GM19035 (cell line): ENCODE measurements around the gene FAM184A.
A peak's percentile ranks its signal among the peaks of the same experiment; 100 is the strongest.

Source experiments
- ATAC-seq: cut with Tn5 transposase; IDR thresholded peaks from one replicate; pipeline ENCODE4 v1.9.1; 2021; ENCODE audit not compliant: unreplicated experiment

Gene FAM184A

DNA sequence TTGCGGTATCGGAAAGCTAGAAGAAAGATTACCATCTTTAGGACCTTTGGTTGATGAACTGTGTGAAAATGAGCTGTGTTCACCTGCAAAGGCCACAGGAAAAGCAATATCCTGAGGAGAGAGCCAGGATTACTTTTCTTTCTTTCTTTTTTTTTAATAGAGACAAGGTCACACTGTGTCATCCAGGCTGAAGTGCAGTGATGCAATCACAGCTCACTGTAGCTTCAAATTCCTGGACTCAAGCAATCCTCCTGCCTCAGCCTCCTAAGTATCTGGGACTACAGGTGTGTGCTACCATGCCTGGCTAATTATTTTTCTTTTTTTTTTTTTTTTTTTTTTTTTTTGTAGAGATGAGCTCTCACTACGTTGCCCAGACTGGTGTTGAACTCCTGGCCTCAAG is 17.2 kb downstream of the FAM184A start:
- no peak for ATAC-seq

DNA sequence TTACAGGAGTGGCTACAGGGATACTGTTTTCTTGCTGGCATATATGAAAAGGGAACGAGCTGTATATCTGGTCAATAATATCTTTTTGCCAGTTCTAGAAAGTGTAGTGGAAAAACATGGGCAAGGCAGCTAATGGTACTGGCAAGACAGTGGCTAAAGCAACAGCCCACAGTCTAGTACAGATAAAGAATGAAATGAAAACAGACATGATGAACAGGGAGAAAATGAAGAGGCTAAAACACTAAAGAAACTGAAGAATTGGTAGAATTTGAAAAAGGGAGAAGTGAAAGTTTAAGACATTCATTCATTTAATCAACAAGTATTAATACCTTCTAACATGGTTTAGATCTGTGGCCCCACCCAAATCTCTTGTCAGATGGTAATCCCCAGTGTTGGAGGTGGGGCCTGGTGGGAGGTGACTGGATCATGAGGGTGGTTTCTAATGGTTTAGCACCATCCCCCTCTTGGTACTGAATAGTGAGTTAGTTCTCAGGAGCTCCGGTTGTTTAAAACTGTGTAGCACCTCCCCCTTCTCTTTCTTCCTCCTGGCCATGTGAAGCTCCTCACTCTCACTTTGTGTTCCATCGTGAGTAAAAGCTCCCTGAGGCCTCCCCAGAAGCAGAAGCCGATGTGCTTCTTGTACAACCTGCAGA is 18.1 kb downstream of the FAM184A start:
- ATAC-seq: no peak

DNA sequence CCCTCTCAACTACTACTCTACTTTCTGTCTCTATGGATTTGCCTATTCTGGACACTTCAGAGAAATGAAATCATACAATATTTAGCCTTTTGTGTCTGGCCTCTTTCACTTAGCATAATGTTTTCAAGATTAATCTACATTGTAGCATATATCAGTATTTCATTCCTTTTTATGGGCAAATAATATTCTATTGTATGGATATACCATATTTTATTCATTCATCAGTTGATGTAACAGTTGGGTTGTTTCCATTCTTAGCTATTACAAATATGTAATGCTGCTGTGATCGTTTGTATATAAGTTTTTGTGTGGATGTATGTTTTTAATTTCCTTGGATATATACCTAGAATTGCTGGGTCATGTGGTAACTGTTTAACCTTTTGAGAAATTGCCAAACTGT is 23.4 kb downstream of the FAM184A start:
- ATAC-seq: no peak

DNA sequence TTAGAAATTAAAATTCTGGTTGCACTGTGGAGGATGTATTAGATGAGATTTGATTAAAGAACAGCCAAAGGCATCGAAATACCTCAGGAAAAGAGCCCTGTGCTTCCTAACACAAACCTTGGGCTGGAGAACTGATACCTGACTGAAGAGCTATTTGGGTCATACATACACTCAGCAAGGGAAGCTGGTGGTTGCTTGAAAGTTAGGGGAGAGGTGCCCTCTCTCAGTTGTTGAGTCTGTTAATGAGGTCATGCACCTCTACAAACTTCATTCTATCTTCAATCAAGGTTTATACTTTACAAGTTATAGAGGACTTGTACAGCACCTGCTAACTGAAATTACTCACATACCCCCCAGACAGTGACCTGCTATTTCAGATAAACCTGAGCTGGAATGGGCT is 25.5 kb downstream of the FAM184A start:
- no peak for ATAC-seq

DNA sequence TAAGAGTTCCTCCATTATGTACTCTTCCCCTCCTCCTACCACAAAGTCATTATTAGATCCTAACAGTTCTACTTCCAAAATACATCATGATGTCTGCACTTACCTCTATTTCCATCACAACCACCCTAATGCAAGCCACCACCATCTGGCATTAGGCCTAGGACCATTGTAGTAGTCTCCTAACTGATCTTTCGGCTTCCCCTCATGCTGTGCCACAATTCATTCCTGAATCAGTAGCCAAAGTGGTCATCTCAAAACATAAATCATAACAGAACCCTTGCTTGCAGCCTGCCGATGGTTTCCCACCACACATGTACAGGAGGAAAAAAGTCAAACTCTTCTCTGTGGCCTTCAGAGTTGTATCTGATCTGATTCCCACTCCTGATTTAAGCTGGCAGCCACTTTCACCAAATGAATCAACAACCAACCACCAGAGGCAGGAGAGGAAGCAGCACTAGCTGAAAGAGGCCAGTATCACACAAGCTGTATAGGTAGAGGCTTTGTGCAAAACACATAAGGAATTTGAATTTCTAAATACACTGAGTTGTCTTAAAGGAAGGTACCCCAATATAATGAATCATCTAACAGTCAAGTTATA is 26.1 kb downstream of the FAM184A start:
- ATAC-seq: peak; percentile 79

DNA sequence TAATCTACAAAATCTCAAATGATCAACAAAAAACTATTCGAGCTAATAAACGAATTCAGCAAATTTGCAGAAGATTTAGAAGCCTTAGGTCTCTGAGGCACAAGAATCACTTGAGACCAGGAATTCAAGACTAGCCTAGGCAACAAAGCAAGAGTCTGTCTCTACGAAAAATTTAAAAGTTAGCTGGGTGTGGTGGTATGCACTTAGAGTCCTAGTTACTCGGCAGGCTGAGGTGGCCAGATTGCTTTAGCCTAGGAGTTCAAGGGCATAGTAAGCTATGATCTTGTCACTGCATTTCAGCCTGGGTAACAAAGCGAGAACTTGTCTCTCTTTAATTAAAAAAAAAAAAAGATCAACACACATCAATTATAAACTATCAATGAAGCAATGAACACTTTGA is 34.2 kb downstream of the FAM184A start:
- no peak for ATAC-seq

DNA sequence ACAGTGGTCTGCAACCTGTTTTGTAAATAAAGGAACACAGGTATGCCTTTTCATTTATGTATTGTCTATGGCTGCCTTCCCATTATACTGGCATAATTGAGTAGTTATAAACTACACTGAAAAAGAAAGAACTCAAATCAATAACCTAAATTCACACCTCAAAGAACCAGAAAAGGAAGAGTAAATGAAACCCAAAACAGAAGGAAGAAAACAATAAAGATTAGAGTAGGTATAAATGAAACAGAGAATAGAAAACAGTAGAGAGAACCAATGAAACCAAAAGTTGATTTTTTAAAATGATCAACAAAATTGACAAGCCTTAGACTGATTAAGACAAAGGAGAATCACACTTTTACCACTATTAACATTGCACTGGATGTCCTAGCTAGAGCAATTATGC is 34.7 kb downstream of the FAM184A start:
- ATAC-seq: peak; percentile 78

DNA sequence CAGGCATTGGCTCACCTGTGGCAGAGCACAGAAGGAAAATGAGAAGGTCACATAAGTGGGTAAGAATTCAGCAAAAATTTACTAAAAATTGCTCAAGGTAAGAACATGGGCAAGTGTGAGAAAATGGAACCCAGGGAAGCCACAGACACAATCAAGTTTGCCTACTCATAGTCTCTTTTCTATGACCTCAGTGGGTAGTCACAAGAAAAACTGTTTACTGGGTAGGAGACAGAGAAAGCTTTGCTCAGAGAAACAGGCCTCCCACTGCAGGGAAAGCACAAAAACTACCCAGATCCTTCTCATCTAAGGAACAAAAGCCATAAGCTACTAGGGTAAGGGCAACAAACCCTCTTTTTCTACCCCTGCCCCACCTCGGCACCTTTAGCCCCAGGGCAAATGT is 35.2 kb downstream of the FAM184A start:
- no peak for ATAC-seq

DNA sequence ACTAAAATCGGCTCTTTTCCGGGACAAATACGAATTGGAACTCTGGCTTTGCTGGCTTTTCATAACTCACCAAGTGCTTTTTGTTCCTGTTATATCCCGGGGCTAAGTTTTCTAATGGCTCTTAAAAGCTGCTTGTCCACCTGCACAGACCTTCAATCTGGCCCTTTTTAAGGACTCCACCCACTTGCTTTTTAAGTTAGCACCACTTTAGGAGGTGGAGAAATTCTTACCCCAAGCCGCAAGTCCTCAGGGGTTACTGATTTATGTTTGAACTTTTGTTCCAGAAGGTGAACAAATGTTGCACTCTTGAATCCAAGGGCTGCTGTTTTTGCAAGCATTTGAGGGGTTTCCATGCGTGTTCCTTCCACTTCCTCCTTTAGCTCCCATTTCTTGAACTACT is 37.8 kb downstream of the FAM184A start:
- ATAC-seq: no peak

DNA sequence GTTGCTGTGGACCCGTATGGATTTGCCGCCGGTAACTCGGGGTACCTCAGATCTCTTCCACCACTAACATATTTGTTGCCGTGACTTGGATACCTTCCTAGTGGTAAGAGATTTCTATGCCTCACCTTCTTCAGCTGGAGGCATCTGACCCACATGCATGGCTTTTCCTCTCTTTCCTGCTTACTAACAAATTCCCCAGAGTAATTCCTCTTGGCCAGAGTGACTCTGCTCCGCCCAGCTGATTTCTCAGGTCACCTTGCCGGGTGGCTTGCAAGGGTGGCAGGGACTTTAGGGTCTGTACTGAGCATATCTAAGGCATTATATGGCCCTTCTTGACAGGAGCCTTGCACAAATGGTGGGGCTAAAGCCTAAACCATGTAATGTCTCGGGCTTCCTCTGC is 38.2 kb downstream of the FAM184A start:
- no peak for ATAC-seq

DNA sequence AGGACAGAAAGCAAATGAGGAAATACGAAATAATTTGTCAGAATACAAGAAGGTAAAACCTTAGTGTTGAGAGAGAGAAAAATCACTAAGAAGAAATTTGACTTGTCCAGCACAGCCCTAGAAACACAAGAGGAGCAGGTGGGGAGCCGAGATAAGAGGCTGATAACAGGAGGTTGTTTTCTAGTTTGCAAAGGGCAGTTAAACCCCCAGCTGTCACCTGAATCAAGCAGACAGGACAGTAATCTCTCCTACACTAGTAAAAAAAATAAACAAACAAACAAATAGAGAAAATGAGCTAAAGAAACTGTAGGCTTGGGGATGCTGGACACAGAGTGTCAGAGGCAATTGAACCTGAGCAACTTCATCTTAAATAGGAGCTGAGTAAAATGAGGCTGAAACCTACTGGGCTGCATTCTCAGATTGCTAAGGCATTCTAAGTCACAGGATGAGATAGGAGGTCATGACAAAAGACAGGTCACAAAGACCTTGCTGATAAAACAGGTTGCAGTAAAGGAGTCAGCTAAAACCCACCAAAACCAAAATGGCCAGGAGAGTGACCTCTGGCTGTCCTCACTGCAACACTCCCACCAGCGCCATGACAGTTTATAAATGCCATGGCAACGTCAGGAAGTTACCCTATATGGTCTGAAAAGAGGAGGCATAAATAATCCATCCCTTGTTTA is 40.4 kb downstream of the FAM184A start:
- ATAC-seq: no peak

DNA sequence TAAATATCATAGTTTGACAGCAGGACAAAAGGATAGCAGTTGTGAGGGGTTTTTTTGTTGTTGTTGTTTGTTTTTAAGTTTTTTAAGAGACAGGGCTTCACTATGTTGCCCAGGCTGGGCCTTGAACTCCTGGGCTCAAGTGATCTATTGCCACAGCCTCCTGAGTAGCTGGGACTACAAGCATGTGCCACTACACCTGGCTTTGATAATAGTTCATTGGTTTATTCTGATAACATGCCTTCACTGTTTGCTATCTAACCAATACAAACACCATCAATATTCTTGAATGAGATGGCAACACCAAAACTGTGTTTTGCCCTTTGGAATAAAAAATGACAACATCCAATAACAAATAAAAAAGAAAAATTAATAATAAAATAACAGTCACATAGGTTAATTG is 41.2 kb downstream of the FAM184A start:
- no peak for ATAC-seq

DNA sequence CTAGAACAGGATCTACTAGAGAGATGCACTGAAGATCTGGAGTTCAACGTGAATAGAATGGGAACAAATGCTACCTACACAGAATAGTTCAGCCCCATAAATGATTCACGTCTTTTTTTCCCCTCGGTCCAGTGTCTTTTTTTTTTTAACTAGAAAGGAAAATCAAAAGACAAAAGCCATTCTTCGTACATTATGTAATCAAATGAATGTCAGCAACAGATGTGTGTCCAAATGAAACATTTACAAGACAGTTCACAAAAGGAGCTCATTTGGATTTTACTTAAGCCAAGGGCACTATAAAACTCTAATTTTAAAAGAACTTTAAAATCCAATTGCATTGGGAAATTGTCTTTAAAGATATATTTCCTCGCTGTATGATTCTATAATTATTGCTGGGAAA is 42.4 kb downstream of the FAM184A start:
- ATAC-seq: no peak

DNA sequence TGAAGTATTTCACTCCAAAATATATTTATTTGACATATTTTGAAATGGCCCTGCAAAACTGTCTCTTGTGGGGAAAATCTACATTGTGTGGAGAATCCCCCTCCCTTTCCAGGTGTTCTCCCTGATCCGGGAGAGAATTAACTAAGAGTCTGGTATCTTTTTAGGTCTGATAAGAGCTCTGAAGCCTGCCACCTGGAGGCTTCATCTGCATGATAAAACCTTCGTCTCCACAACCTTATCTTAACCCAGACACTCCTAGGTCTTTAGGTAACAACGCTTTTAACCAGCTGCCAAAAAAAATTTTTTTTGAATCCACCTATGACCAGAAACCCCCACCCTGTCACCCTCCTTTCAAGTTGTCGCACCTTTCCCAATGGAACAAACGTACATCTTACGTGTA is 43.0 kb downstream of the FAM184A start:
- no peak for ATAC-seq

DNA sequence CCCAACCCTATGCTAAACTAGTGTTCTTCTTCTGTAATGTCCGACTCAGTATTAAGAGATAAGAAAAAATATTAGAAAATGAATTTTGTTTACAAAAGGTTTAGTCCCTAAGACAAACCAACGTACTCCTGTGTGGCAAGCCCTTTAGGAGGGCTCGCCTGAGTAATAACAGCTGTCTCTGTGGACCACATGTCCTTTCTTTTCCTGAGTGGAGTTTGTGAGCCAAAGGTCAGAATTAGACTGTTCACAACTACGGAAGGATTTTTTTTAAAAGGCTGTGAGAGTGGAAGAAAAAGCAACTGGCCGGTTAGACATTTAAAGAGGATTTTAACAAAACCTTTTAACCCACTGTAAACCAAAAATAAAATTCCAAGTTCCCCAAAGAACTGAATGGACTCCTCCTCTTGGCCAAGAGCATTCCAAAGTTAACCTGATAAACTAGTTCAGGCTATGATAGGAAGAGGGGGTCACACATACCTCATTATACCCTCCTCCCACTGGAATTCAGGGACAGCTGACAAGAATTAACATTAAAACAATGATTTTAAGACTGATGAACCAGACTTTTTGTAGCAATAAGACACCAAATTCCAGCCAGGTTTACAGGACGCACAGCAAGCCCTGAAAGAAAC is 43.5 kb downstream of the FAM184A start:
- no peak for ATAC-seq

DNA sequence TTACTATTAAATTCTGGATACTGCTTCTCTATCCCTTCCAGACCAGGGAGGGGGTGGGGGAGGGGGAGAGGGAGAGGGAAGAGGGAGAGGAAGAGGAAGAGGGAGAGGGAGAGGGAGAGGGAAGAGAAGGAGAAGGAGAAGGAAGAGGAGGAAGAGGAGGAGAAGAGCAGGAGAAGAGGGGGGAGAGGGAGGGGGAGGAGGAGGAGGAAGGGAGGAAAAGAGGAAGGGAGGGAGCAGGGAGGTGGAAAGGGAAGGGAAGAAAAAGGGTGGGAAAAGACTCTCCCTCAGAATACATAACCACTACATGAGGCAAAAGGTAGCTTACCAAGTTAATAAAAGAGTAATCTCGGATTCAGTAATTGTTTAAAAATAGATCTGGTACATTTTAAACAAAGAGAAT is 46.0 kb downstream of the FAM184A start:
- no peak for ATAC-seq

DNA sequence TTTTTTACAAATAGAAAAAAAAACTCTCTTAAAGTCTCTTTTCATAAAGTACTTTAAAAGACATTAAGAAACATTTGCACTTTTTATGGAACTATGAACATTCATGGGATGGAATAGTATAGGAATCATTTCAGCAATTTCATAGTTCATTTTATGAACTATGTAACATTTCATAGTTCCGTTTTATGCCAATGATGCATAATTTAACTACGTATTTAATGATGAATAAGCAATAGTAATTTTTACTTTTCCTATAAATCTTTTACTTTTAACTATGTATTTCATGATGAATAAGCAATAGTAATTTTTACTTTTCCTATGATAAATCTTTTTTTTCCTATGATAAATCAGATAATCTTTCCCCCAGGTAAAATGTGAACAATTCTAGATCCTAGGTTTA is 47.7 kb downstream of the FAM184A start:
- ATAC-seq: no peak

DNA sequence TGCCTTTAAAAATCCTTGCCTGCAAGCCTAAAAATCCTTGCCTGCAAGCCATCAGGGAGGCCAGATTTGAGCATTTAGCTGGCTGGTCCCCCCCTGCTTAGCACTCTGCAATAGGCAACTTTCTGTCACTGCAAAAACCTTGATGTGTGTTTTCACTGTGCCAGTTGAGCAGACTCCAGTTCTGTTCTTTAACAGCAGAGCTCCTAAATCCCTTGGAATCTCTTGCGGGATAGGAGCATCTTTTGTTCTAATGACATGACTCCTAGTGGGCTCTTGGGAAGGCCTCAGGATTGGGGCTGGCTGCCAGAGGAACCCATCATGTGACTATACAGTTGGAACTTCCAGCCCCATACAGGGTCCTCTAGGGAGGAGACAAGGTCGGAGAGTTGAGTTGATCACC is 50.4 kb downstream of the FAM184A start:
- ATAC-seq: no peak

DNA sequence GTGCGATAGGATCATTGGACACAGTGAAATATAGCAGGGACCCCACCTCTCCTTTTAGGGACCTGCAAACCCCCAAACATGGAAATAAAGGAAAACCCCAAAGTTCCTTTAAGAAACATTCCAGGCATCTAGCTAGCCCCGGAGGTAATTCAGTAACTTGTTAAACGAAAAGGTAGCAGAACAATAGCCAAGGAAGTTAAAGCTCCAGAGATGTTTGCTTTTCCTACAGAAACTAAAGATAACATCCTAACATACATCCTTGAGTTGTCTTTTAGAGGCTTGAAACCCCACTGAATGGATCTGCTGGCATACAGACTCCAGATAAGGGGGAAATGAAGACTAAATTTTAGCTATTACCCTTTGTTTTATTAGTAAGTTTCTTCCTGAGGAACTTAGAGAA is 51.0 kb downstream of the FAM184A start:
- ATAC-seq: no peak

DNA sequence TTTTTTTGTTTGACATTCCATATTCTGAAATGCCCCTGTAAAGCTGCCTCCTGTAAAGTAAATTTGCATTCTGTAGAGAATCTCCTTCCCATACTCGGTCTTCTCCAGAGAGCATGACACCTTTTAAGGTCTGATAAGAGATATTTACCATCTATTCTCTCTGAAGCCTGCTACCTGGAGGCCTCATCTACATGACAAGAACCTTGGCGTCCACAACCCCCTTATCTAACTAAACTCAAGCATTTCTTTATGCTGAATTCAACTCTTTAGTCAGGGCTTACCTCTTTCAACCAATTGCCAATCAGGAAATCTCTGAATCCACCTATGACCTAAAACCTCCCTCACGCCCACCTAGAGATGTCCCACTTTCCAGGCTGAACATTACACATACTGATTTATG is 51.6 kb downstream of the FAM184A start:
- ATAC-seq: no peak

DNA sequence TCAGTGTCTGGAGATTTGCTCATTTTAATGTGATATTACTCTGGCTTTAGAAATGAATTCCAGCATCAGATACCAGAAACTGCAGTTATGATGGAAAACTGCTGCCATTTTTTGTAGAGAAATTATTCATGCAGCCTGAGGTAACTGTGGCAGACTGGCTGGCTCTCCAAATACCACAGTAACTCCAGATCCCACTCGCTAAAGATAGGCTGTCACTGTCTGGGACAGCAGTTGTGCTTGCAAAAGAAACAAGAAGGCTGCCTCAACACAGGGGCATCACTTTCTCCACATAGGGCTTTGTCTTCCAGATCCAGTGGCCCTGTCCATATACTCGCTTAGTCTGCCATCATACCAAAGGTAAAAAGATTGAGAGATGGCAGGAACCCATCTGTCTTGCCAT is 52.7 kb downstream of the FAM184A start:
- no peak for ATAC-seq

DNA sequence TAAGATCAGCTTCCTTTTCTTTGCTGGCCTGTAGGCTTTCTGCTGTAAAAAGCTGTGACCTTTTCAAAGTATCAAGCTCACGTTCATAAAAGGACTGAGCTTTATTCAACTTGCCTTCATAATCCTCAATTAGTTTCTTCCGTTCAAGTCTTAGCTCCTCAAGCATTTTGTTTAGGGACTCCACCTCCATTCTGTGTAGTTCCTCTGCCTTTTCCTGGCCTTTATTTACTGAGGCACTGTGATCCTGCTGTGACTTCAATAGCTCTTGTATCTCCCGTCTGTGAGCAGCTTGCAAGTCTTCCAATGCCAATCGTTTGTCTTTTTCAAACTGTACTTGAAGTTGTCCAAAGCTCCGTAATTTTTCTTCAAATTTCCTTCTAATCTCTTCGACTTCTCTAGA is 54.4 kb downstream of the FAM184A start:
- ATAC-seq: no peak
